H1 (cell line): ENCODE data around the gene CDKN2A. TPM values are rescaled to one million over a fixed set of nuclear protein-coding genes. Genes with fewer than 3 reads are reported as not detected.

Experiments
- CTCF ChIA-PET: fragments of 300-600 bp; sonication (Branson Sonifier 250); formaldehyde crosslinking; loops from one replicate; lab custom pipeline; 2021; ENCODE audit not compliant: partially characterized antibody; lab: Charles Lee
- POLR2A ChIA-PET: fragments of 300-600 bp; sonication (Branson Sonifier 250); formaldehyde crosslinking; loops from one replicate; lab custom pipeline; 2021; ENCODE audit warnings: inconsistent platforms; ENCODE audit not compliant: partially characterized antibody; lab: Charles Lee
- DNase-seq, 2 experiments: peaks; one replicate each; pipeline versions ENCODE4 v3.0.0 to v3.0.0-alpha.2; 2010 to 2022; ENCODE audit warnings: low spot score in 2 of 2, low read depth in 1 of 2, mixed read lengths in 1 of 2
- FAIRE-seq: peaks from 2 replicates; lab custom pipeline; 2011; peaks lifted over from hg19 to GRCh38; lab: Jason Lieb, UNC
- H2AFZ ChIP-seq: 2 replicates; pipeline ENCODE4 v1.8.1; 2012; ENCODE audit warnings: low read length, inconsistent platforms
- H2AK5ac ChIP-seq: 2 replicates; pipeline ENCODE4 v1.6.1; 2013; ENCODE audit warnings: low read depth, low read length
- H2BK120ac ChIP-seq: replicated peaks from 2 replicates; pipeline ENCODE3; 2013; ENCODE audit warnings: low read depth, low read length, inconsistent platforms
- H2BK12ac ChIP-seq: 2 replicates; pipeline ENCODE4 v1.6.1; 2013; ENCODE audit warnings: low read depth, low read length
- H2BK15ac ChIP-seq: 2 replicates; pipeline ENCODE4 v1.6.1; 2013; ENCODE audit warnings: low read length
- H2BK20ac ChIP-seq: 2 replicates; pipeline ENCODE4 v1.6.1; 2013; ENCODE audit warnings: low read length
- H2BK5ac ChIP-seq: 2 replicates; pipeline ENCODE4 v1.6.1; 2013; ENCODE audit warnings: low read depth, low read length
- H3K14ac ChIP-seq: 2 replicates; pipeline ENCODE4 v1.6.1; 2013; ENCODE audit warnings: inconsistent platforms; ENCODE audit not compliant: insufficient read length
- H3K18ac ChIP-seq: 2 replicates; pipeline ENCODE4 v1.6.1; 2013; ENCODE audit warnings: low read length; ENCODE audit errors: extremely low read depth
- H3K23ac ChIP-seq: 2 replicates; pipeline ENCODE4 v1.6.1; 2013; ENCODE audit warnings: inconsistent platforms; ENCODE audit not compliant: insufficient read length
- H3K23me2 ChIP-seq: 2 replicates; pipeline ENCODE4 v1.6.1; 2013; ENCODE audit warnings: low read depth, low read length
- H3K27ac ChIP-seq: 2 replicates; pipeline ENCODE4 v1.6.1; 2011; ENCODE audit warnings: low read depth, low read length, inconsistent platforms
- H3K27me3 ChIP-seq, 4 experiments: replicated peaks in 1 of 4; 1 replicate in 1 of 4; 2 replicates in 3 of 4; pipeline versions ENCODE4 v1.6.1 to v1.8.1; 2011 to 2013; ENCODE audit warnings: low read length in 3 of 4, mild to moderate bottlenecking in 3 of 4, inconsistent platforms in 2 of 4, mixed read lengths in 2 of 4, moderate library complexity in 1 of 4; ENCODE audit not compliant: control insufficient read depth in 3 of 4, insufficient read depth in 3 of 4; ENCODE audit errors: extremely low read depth in 1 of 4
- H3K36me3 ChIP-seq, 4 experiments: 2 replicates each; pipeline versions ENCODE4 v1.6.1 to v1.8.1; 2011 to 2013; ENCODE audit warnings: mild to moderate bottlenecking in 4 of 4, low read length in 3 of 4, moderate library complexity in 2 of 4, control low read depth in 1 of 4, inconsistent platforms in 1 of 4; ENCODE audit not compliant: insufficient read depth in 4 of 4, control insufficient read depth in 2 of 4
- H3K4ac ChIP-seq: replicated peaks from 2 replicates; pipeline ENCODE3; 2013; ENCODE audit warnings: low read length, low read depth, mixed read lengths, inconsistent platforms; ENCODE audit not compliant: insufficient read length
- H3K4me1 ChIP-seq, 4 experiments: replicated peaks in 1 of 4; 1 replicate in 1 of 4; 2 replicates in 3 of 4; pipeline versions ENCODE4 v1.6.1 to v1.8.1; 2011 to 2013; ENCODE audit warnings: low read length in 3 of 4, inconsistent platforms in 2 of 4, mixed read lengths in 1 of 4; ENCODE audit not compliant: insufficient read depth in 4 of 4, control insufficient read depth in 3 of 4
- H3K4me2 ChIP-seq, 2 experiments: 2 replicates each; pipeline versions ENCODE4 v1.6.1 to v1.8.1; 2011 to 2013; ENCODE audit warnings: low read depth in 2 of 2, low read length in 2 of 2, control low read depth in 1 of 2, inconsistent platforms in 1 of 2, mild to moderate bottlenecking in 1 of 2; ENCODE audit not compliant: insufficient read depth in 1 of 2
- H3K4me3 ChIP-seq, 4 experiments: fragments of 200-600, 300-600 bp in 1 of 4; sonication (generic), shearing (Covaris generic), sonication (Bioruptor Twin) in 1 of 4; 2 replicates each; pipeline versions ENCODE4 v1.5.1 to v1.8.1; 2011 to 2016; ENCODE audit warnings: low read length in 4 of 4, low read depth in 3 of 4, control low read depth in 2 of 4, inconsistent platforms in 2 of 4, mild to moderate bottlenecking in 2 of 4, mixed read lengths in 1 of 4, moderate library complexity in 1 of 4; ENCODE audit not compliant: insufficient read depth in 2 of 4; ENCODE audit errors: extremely low read depth in 1 of 4
- H3K56ac ChIP-seq: replicated peaks from 2 replicates; pipeline ENCODE3; 2013; ENCODE audit warnings: low read depth, mild to moderate bottlenecking, mixed read lengths, low read length, inconsistent platforms; ENCODE audit not compliant: insufficient read length
- H3K79me1 ChIP-seq: 2 replicates; pipeline ENCODE4 v1.6.1; 2013; ENCODE audit warnings: low read depth, low read length, control low read depth
- H3K79me2 ChIP-seq, 2 experiments: 2 replicates each; pipeline versions ENCODE4 v1.6.1 to v1.8.1; 2012 to 2013; ENCODE audit warnings: low read length in 2 of 2, mild to moderate bottlenecking in 2 of 2, inconsistent platforms in 1 of 2; ENCODE audit not compliant: insufficient read depth in 2 of 2, control insufficient read depth in 1 of 2
- H3K9ac ChIP-seq, 4 experiments: replicated peaks in 1 of 4; 1 replicate in 1 of 4; 2 replicates in 3 of 4; pipeline versions ENCODE4 v1.6.1 to v1.8.1; 2011 to 2013; ENCODE audit warnings: low read depth in 3 of 4, low read length in 3 of 4, control low read depth in 2 of 4, mild to moderate bottlenecking in 2 of 4, moderate library complexity in 2 of 4, inconsistent platforms in 1 of 4; ENCODE audit errors: extremely low read depth in 1 of 4
- H3K9me3 ChIP-seq, 2 experiments: 2 replicates each; pipeline versions ENCODE4 v1.6.1 to v1.8.1; 2012 to 2013; ENCODE audit warnings: mild to moderate bottlenecking in 2 of 2, moderate library complexity in 2 of 2, control low read depth in 1 of 2, inconsistent platforms in 1 of 2, low read depth in 1 of 2, low read length in 1 of 2, mixed read lengths in 1 of 2; ENCODE audit not compliant: insufficient read depth in 2 of 2
- H4K20me1 ChIP-seq, 2 experiments: replicated peaks in 1 of 2; 2 replicates each; pipeline versions ENCODE3 to v1.8.1; 2011 to 2013; ENCODE audit warnings: inconsistent platforms in 2 of 2, low read length in 2 of 2, mild to moderate bottlenecking in 1 of 2; ENCODE audit not compliant: insufficient read depth in 2 of 2, control insufficient read depth in 1 of 2
- H4K5ac ChIP-seq: 2 replicates; pipeline ENCODE4 v1.6.1; 2013; ENCODE audit warnings: low read length, low read depth, mixed read lengths, inconsistent platforms; ENCODE audit not compliant: insufficient read length
- H4K8ac ChIP-seq: 2 replicates; pipeline ENCODE4 v1.8.0; 2013; ENCODE audit warnings: mild to moderate bottlenecking, moderate library complexity, low read length, inconsistent platforms; ENCODE audit not compliant: insufficient read depth; ENCODE audit errors: extremely low read depth
- H4K91ac ChIP-seq: replicated peaks from 2 replicates; pipeline ENCODE3; 2013; ENCODE audit warnings: low read length, mixed read lengths, inconsistent platforms; ENCODE audit not compliant: insufficient read length
- CBX5 ChIP-seq: fragments of 300-800, 300-1000 bp; sonication (generic); IDR thresholded peaks from 2 replicates; pipeline ENCODE4 v1.7.1; 2016; ENCODE audit warnings: antibody characterized with exemption, low read length, low read depth
- CEBPB ChIP-seq: IDR thresholded peaks from 2 replicates; pipeline ENCODE4 v1.6.1; 2012; ENCODE audit warnings: low read depth, low read length
- EGR1 ChIP-seq: IDR thresholded peaks from 2 replicates; pipeline ENCODE4 v1.6.1; 2011; ENCODE audit warnings: low read depth, low read length, borderline replicate concordance
- GABPA ChIP-seq: IDR thresholded peaks from 2 replicates; pipeline ENCODE4 v1.6.1; 2011; ENCODE audit warnings: mild to moderate bottlenecking, low read length, moderate library complexity, borderline replicate concordance; ENCODE audit not compliant: insufficient read depth
- KDM1A ChIP-seq: fragments of 200-600, 300-600 bp; sonication (generic); IDR thresholded peaks from 2 replicates; pipeline ENCODE4 v1.7.1; 2016; ENCODE audit warnings: mild to moderate bottlenecking, low read length, borderline replicate concordance
- KDM4A ChIP-seq: IDR thresholded peaks from one replicate; pipeline ENCODE4 v1.7.1; 2012; ENCODE audit warnings: low read depth, mild to moderate bottlenecking, moderate library complexity, low read length, inconsistent platforms; ENCODE audit not compliant: severe bottlenecking
- KDM5A ChIP-seq: fragments of 200-600 bp; IDR thresholded peaks from 2 replicates; pipeline ENCODE4 v1.7.1; 2012; ENCODE audit warnings: mild to moderate bottlenecking, low read length, inconsistent platforms, mixed read lengths
- SIN3A ChIP-seq, 2 experiments: IDR thresholded peaks in 1 of 2; conservative IDR thresholded peaks in 1 of 2; 2 replicates each; pipeline ENCODE4 v1.6.1; 2011 to 2012; ENCODE audit warnings: low read length in 2 of 2, improper control_type of control experiment in 1 of 2, low read depth in 1 of 2, mild to moderate bottlenecking in 1 of 2
- SIRT6 ChIP-seq: IDR thresholded peaks from one replicate; pipeline ENCODE4 v1.7.1; 2012; ENCODE audit warnings: low read length, inconsistent platforms
- SP2 ChIP-seq: IDR thresholded peaks from 2 replicates; pipeline ENCODE4 v1.6.1; 2012; ENCODE audit warnings: mild to moderate bottlenecking, low read length, inconsistent platforms
- YY1 ChIP-seq: IDR thresholded peaks from 2 replicates; pipeline ENCODE4 v1.6.1; 2011; ENCODE audit warnings: low read depth, mild to moderate bottlenecking, low read length
- WGBS, 2 experiments: shearing (Covaris generic) in 1 of 2; methylation state at CpG; one replicate each; pipeline versions ENCODE4 v1.1.6 to v1.1.7; 2013 to 2015; ENCODE audit warnings: low lambda C conversion rate in 2 of 2, mixed read lengths in 2 of 2, inconsistent platforms in 1 of 2, low coverage in 1 of 2, missing lambda C conversion rate in 1 of 2; ENCODE audit not compliant: insufficient replicate concordance in 2 of 2, insufficient coverage in 1 of 2, insufficient read length in 1 of 2; ENCODE audit errors: extremely low coverage in 1 of 2, missing lambda C conversion rate in 1 of 2; 5-methylcytosine and 5-hydroxymethylcytosine counted together
- polyA plus RNA-seq, 7 experiments: library from polyadenylated mRNA; depleted of rRNA in 3 of 7; stranded (reverse) in 5 of 7; unstranded in 2 of 7; fragments of >200 nt in 5 of 7; fragments of 200-250 nt in 2 of 7; gene quantifications; 1 replicate in 5 of 7; 2 replicates in 1 of 7; 4 replicates in 1 of 7; pipeline versions ENCODE4 v1.2.1 to v1.2.3, GENCODE V29; 2011 to 2013; ENCODE audit warnings: missing spikeins in 2 of 7, mixed read lengths in 2 of 7
- total RNA-seq: library from RNA; stranded (reverse); fragmentation: NEBNext Ultra II Directional; extraction: Animal tissue kit (Norgen Biotek cat#: 25700); gene quantifications from 2 replicates; pipeline ENCODE4 v1.2.1, GENCODE V29; 2021

Gene CDKN2A
- total and polyA plus RNA-seq, 2 of the 8 experiments (the other 6 are each of a cell fraction or from before 2014, with no cell fraction given) = 0.51 to 0.73 TPM

- Histone ChIP-seq H3K27me3 (peaks cover 28 to 63% (median 45%) of the 10 kb centered on the region in 4 experiments), H3K79me1 (no peaks in the 10 kb centered on the region), H2BK120ac (peak within 1 kb of the TSS; percentile 87), H3K9ac (peak within 1 kb of the TSS in 2 of 4 experiments; percentile 48 to 51; a peak in 2 of 7 replicates), H2BK12ac (no peak within 1 kb of the TSS), H4K20me1 (peaks cover 0 to 13% of the 10 kb centered on the region in 2 experiments), H3K4me3 (peak within 1 kb of the TSS; percentile 44 to 78 (median 70)), H2AK5ac (no peak within 1 kb of the TSS), H4K5ac (no peak within 1 kb of the TSS), H3K27ac (no peak within 1 kb of the TSS), H4K91ac (no peak within 1 kb of the TSS), H3K9me3 (no peaks in the 10 kb centered on the region), H3K4ac (no peak within 1 kb of the TSS), H2AFZ (peak within 1 kb of the TSS; percentile 98), H2BK20ac (no peak within 1 kb of the TSS), H4K8ac (peak within 1 kb of the TSS; percentile 35; the same call in 1 of the 2 replicates), H3K4me2 (peak within 1 kb of the TSS; percentile 77 to 97), H3K79me2 (no peaks in the 10 kb centered on the region), H3K23ac (no peak within 1 kb of the TSS), H3K4me1 (peaks cover 3 to 11% (median 5%) of the 10 kb centered on the region in 4 experiments; a peak in 6 of 7 replicates), H2BK15ac (peak within 1 kb of the TSS; percentile 88; the same call in 1 of the 2 replicates), H3K14ac (no peak within 1 kb of the TSS), H3K56ac (no peak within 1 kb of the TSS), H2BK5ac (no peak within 1 kb of the TSS), H3K23me2 (peaks cover 18% of the 10 kb centered on the region; the same call in 1 of the 2 replicates), H3K36me3 (no peaks in the 10 kb centered on the region; a peak in 1 of 8 replicates), H3K18ac (no peak within 1 kb of the TSS; the same call in 1 of the 2 replicates)
- peak; percentile 76 for FAIRE-seq
- ChIA-PET CTCF (interaction anchor here (0.6 to 4.1 kb wide), 45 partner anchors 9 to 450 kb away, joined by 3 to 57 read pairs (median 5); partner anchors contain the start of genes CDKN2A and CDKN2B-AS1), POLR2A (interaction anchor here (1.0 to 2.2 kb wide), 4 partner anchors 14 to 206 kb away, joined by 4 to 10 read pairs (median 6); partner anchors contain the start of genes CDKN2A, CDKN2B-AS1 and MTAP)
- 1% methylated on average over 72 of the region's 86 CpGs; no CpG with 5 or more reads in 1 of the 2 experiments for WGBS, 2 experiments
- DNase-seq = peak in 1 of 2 experiments; percentile 97
- TF ChIP-seq GABPA = no peak
- no peak for TF ChIP-seq SP2
- no peak for TF ChIP-seq CBX5
- TF ChIP-seq SIN3A (conservative IDR thresholded peaks at IDR 0.05 in 1 of 2, IDR thresholded peaks at IDR 0.05 in 1 of 2; ENCODE audit: low read depth in 1 of 2, low read length in 2 of 2) = peak; percentile 77 to 78; a peak in 2 of 4 replicates
- no peak for TF ChIP-seq CEBPB
- no peak for TF ChIP-seq EGR1
- peak; percentile 98 for TF ChIP-seq KDM4A
- TF ChIP-seq KDM5A = no peak
- no peak for TF ChIP-seq KDM1A
- TF ChIP-seq YY1 = no peak
- TF ChIP-seq SIRT6 = no peak
These were observed 14.7 kb upstream of the CDKN2A start, which contains the start of gene CDKN2B for GRCh38 chr9:22008717-22009505. TSS of gene CDKN2B (minus strand) at chr9:22009305. CDS start at chr9:22008953, 352 bp downstream.
